Measurements from ENCODE around the gene MOB3A. TPM values are rescaled to one million over a fixed set of nuclear protein-coding genes. Genes with fewer than 3 reads are reported as not detected.

Gene MOB3A
- total and polyA plus RNA-seq, 2 of the 13 experiments (the other 11 are each of a cell fraction or from before 2014, with no cell fraction given), result 3.5 to 17.8 TPM

DNA sequence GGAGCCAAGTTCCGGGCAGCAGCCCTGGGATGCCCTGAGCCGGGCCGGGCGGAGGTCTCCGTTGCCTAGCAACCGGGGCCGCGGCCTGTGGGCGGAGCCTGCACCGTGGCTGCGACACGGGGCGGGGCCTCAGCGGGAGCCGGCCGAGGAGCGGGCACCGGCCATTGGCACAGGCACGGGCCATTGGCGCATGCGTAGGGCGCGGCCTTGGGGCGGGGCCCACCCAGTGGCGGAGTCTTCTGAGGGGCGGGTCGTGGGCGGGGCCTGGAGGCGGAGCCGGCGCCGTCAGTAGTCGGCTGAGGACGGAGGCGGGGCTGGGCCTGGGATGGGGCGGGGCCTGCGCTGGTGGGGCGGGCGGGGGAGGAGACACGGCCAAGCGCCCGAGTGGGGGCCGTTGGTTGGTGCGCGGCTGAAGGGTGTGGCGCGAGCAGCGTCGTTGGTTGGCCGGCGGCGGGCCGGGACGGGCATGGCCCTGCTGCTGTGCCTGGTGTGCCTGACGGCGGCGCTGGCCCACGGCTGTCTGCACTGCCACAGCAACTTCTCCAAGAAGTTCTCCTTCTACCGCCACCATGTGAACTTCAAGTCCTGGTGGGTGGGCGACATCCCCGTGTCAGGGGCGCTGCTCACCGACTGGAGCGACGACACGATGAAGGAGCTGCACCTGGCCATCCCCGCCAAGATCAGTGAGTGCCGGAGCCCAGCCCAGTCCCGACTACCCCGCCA, 515 bp upstream of the MOB3A start, which contains the start of gene IZUMO4 (continued):
- TF ChIP-seq ZNF333 (CRISPR knock-in tag; IDR thresholded peaks at IDR 0.05; ENCODE audit: borderline replicate concordance) (no peak; the same call in 1 of the 2 replicates), IKZF5 (CRISPR knock-in tag; IDR thresholded peaks at IDR 0.05) (0 out of 2 replicates have a peak, but pooled peaks have one; percentile 13), LRRFIP1 (CRISPR knock-in tag; conservative IDR thresholded peaks at IDR 0.05) (no peak), ARNT2 (CRISPR knock-in tag; IDR thresholded peaks at IDR 0.05; ENCODE audit: low read depth) (0 out of 2 replicates have a peak, but pooled peaks have one; percentile 13), TMF1 (CRISPR knock-in tag; IDR thresholded peaks at IDR 0.05; ENCODE audit: low read depth) (no peak), ZNF780A (CRISPR knock-in tag; IDR thresholded peaks at IDR 0.05) (no peak), NR0B2 (CRISPR knock-in tag; IDR thresholded peaks at IDR 0.05) (peak; percentile 27; the same call in 1 of the 2 replicates), STAT5B (CRISPR knock-in tag; IDR thresholded peaks at IDR 0.05) (no peak), ARNTL (CRISPR knock-in tag; IDR thresholded peaks at IDR 0.05) (0 out of 2 replicates have a peak, but pooled peaks have one; percentile 65), THAP9 (CRISPR knock-in tag; IDR thresholded peaks at IDR 0.05; ENCODE audit: borderline replicate concordance) (0 out of 2 replicates have a peak, but pooled peaks have one; percentile 13), ZNF737 (CRISPR knock-in tag; IDR thresholded peaks at IDR 0.05; ENCODE audit: borderline replicate concordance) (no peak), CEBPB (IDR thresholded peaks at IDR 0.05; ENCODE audit: borderline replicate concordance, low read depth, low read length) (no peak), ZC3H4 (CRISPR knock-in tag; IDR thresholded peaks at IDR 0.05; ENCODE audit: borderline replicate concordance) (no peak), HDAC1 (CRISPR knock-in tag; IDR thresholded peaks at IDR 0.05) (no peak; the same call in 1 of the 2 replicates), ZSCAN22 (CRISPR knock-in tag; IDR thresholded peaks at IDR 0.05) (no peak), KDM4B (CRISPR knock-in tag; IDR thresholded peaks at IDR 0.05) (0 out of 2 replicates have a peak, but pooled peaks have one; percentile 23), ZNF589 (CRISPR knock-in tag; conservative IDR thresholded peaks at IDR 0.05) (no peak), ZBTB21 (CRISPR knock-in tag; IDR thresholded peaks at IDR 0.05) (no peak), REXO4 (CRISPR knock-in tag; IDR thresholded peaks at IDR 0.05; ENCODE audit: borderline replicate concordance) (no peak), TBL1XR1 (IDR thresholded peaks at IDR 0.05; ENCODE audit: borderline replicate concordance, low read length, partially characterized antibody) (no peak), ZNF790 (CRISPR knock-in tag; IDR thresholded peaks at IDR 0.05; ENCODE audit: borderline replicate concordance) (no peak), HDAC6 (IDR thresholded peaks at IDR 0.05; ENCODE audit: low read depth, low read length) (no peak), EED (CRISPR knock-in tag; IDR thresholded peaks at IDR 0.05) (no peak)

Measured in HepG2 (cell line).